ENCODE measurements around the gene SLAMF7.

Gene SLAMF7

GRCh38 chr1:160717306-160717705 lies 21.7 kb upstream of the SLAMF7 start:
- TF ChIP-seq CTCF (IDR thresholded peaks at IDR 0.05), result no peak

- no peak for TF ChIP-seq CTCF (IDR thresholded peaks at IDR 0.05)
These were observed 20.8 kb upstream of the SLAMF7 start for GRCh38 chr1:160718210-160718609.

- no peak for TF ChIP-seq CTCF (IDR thresholded peaks at IDR 0.05)
These were observed 18.5 kb upstream of the SLAMF7 start for GRCh38 chr1:160720356-160721085.

GRCh38 chr1:160721473-160721872 lies 17.6 kb upstream of the SLAMF7 start:
- TF ChIP-seq CTCF (IDR thresholded peaks at IDR 0.05), result no peak

- TF ChIP-seq CTCF (IDR thresholded peaks at IDR 0.05), result no peak
These were observed 16.3 kb upstream of the SLAMF7 start for GRCh38 chr1:160722726-160723125.

GRCh38 chr1:160723332-160723731 lies 15.7 kb upstream of the SLAMF7 start:
- no peak for TF ChIP-seq CTCF (IDR thresholded peaks at IDR 0.05)

- no peak for TF ChIP-seq CTCF (IDR thresholded peaks at IDR 0.05)
These were observed 14.4 kb upstream of the SLAMF7 start for GRCh38 chr1:160724465-160725242.

All from LNCAP (cell line).